ENCODE data around the gene RIOX2.
"Not testable (repeated sequence)": the region's sequence is repeated elsewhere in the genome, so short reads cannot be mapped to it uniquely, and the experiment has no call there.

The RIOX2 gene

GRCh38 chr3:97971679-97972567, at the start of gene RIOX2:
RIOX2 (minus strand) TSS chr3:97972431; CDS start chr3:97967593, 4,838 bp downstream.
- DNase-seq (ENCODE audit: low spot score), result peak; percentile 84

GRCh38 chr3:98020412-98020811, 48.2 kb upstream of the RIOX2 start:
- no peak for DNase-seq (ENCODE audit: low spot score)

- DNase-seq (ENCODE audit: low spot score), result no peak
Measured at GRCh38 chr3:98018301-98018700, 46.1 kb upstream of the RIOX2 start.

GRCh38 chr3:98014268-98014585, 42.0 kb upstream of the RIOX2 start:
- DNase-seq (ENCODE audit: low spot score), result no peak

- DNase-seq (ENCODE audit: low spot score), result no peak
Measured at GRCh38 chr3:98013411-98014267, 41.4 kb upstream of the RIOX2 start.

- no peak for DNase-seq (ENCODE audit: low spot score)
Measured at GRCh38 chr3:98012979-98013378, 40.7 kb upstream of the RIOX2 start.

GRCh38 chr3:98010883-98011449, 38.7 kb upstream of the RIOX2 start:
- not testable (repeated sequence) for DNase-seq (ENCODE audit: low spot score)

GRCh38 chr3:98010194-98010882, 38.1 kb upstream of the RIOX2 start:
- DNase-seq (ENCODE audit: low spot score), result no peak

GRCh38 chr3:98008855-98009254, 36.6 kb upstream of the RIOX2 start:
- DNase-seq (ENCODE audit: low spot score), result no peak

GRCh38 chr3:98005438-98005837, 33.2 kb upstream of the RIOX2 start:
- DNase-seq (ENCODE audit: low spot score), result no peak

- no peak for DNase-seq (ENCODE audit: low spot score)
Measured at GRCh38 chr3:98004721-98005120, 32.5 kb upstream of the RIOX2 start.

- DNase-seq (ENCODE audit: low spot score), result no peak
Measured at GRCh38 chr3:98003306-98003969, 31.2 kb upstream of the RIOX2 start.

- no peak for DNase-seq (ENCODE audit: low spot score)
Measured at GRCh38 chr3:98002717-98003116, 30.5 kb upstream of the RIOX2 start.

GRCh38 chr3:97999994-98000393, 27.8 kb upstream of the RIOX2 start:
- DNase-seq (ENCODE audit: low spot score), result no peak

- DNase-seq (ENCODE audit: low spot score), result no peak
Measured at GRCh38 chr3:97999103-97999502, 26.9 kb upstream of the RIOX2 start.

GRCh38 chr3:97996988-97997387, 24.8 kb upstream of the RIOX2 start:
- no peak for DNase-seq (ENCODE audit: low spot score)

GRCh38 chr3:97994328-97994945, 22.2 kb upstream of the RIOX2 start:
- no peak for DNase-seq (ENCODE audit: low spot score)

GRCh38 chr3:97993526-97993925, 21.3 kb upstream of the RIOX2 start:
- DNase-seq (ENCODE audit: low spot score), result no peak

GRCh38 chr3:97992547-97993173, 20.4 kb upstream of the RIOX2 start:
- DNase-seq (ENCODE audit: low spot score), result no peak

- DNase-seq (ENCODE audit: low spot score), result no peak
Measured at GRCh38 chr3:97991293-97991682, 19.1 kb upstream of the RIOX2 start.

Data from AG08395 (cell line).